NCI-H446 (cell line): ENCODE measurements around the gene NF2.
A peak's percentile ranks its signal among the peaks of the same experiment; 100 is the strongest.

Source experiments
- DNase-seq, 2 experiments: peaks; one replicate each; lab custom pipeline; 2025; lab: John Stamatoyannopoulos, UW

NF2 gene

GRCh38 chr22:29744902-29745301 lies 141.5 kb downstream of the NF2 start:
- DNase-seq = peak; percentile 98 to 99

- DNase-seq = no peak
Observed at GRCh38 chr22:29747832-29748231, 144.4 kb downstream of the NF2 start.
